Psoas muscle (tissue), 8 donors: ENCODE measurements around the gene USP51. TPM values are rescaled to one million over a fixed set of nuclear protein-coding genes. Genes with fewer than 3 reads are reported as not detected.
"Not testable (repeated sequence)": the region's sequence is repeated elsewhere in the genome, so short reads cannot be mapped to it uniquely, and the experiment has no call there.

Experiments
- ATAC-seq, 4 donors: fragments of 200-7000 bp; cut with Tn5 transposase; one replicate each; pipeline ENCODE4 v1.9.1; 2020; ENCODE audit warnings: moderate library complexity in 3 of 4, mild to moderate bottlenecking in 2 of 4
- DNase-seq, 2 donors: peaks; one replicate each; pipeline ENCODE4 v3.0.0-alpha.2; 2020
- H3K27ac ChIP-seq: fragments of 200-600 bp; one replicate; pipeline ENCODE4 v1.8.0; 2022
- H3K27me3 ChIP-seq, 3 donors: fragments of 200-600 bp in 1 of 3; one replicate each; pipeline versions ENCODE4 v1.6.1 to v1.8.0; 2013 to 2022; ENCODE audit warnings: low read length in 2 of 3, mild to moderate bottlenecking in 2 of 3, moderate library complexity in 1 of 3; ENCODE audit not compliant: insufficient read depth in 3 of 3
- H3K36me3 ChIP-seq, 2 donors: fragments of 200-600 bp in 1 of 2; one replicate each; pipeline versions ENCODE4 v1.6.1 to v1.8.0; 2013 to 2022; ENCODE audit warnings: low read depth in 1 of 2, mild to moderate bottlenecking in 1 of 2, moderate library complexity in 1 of 2; ENCODE audit not compliant: insufficient read depth in 1 of 2
- H3K4me1 ChIP-seq: fragments of 200-600 bp; one replicate; pipeline ENCODE4 v1.8.0; 2022
- H3K4me3 ChIP-seq: fragments of 200-600 bp; one replicate; pipeline ENCODE4 v1.8.0; 2022; ENCODE audit warnings: mild to moderate bottlenecking
- H3K9me3 ChIP-seq: fragments of 200-600 bp; one replicate; pipeline ENCODE4 v1.8.0; 2022
- WGBS, 3 donors: extraction: QIAGEN DNeasy Blood & Tissue Kit; methylation state at CpG; one replicate each; pipeline versions ENCODE4 v1.1.6 to v1.1.7; 2013; 5-methylcytosine and 5-hydroxymethylcytosine counted together
- intact Hi-C, 2 donors: fragments of 100-400 bp; cut with DNase I; formaldehyde crosslinking; loops; one replicate each; pipeline versions ENCODE4 v1.11.0 to v1.14.2; 2022
- polyA plus RNA-seq, 3 donors: library from polyadenylated mRNA; stranded (reverse); fragments of 200-250 nt; gene quantifications; one replicate each; pipeline ENCODE4 v1.2.3, GENCODE V29; 2013
- total RNA-seq, 4 donors: library from RNA; stranded (reverse); fragmentation: NEBNext Ultra II Directional in 2 of 4; extraction: Animal tissue kit (Norgen Biotek cat#: 25700) in 2 of 4; gene quantifications; one replicate each; pipeline versions ENCODE4 v1.2.1 to v1.2.4, GENCODE V29; 2021 to 2023
- TF ChIP-seq, protein P1 (sequence below): fragments of 200-600 bp; IDR thresholded peaks from one replicate; pipeline ENCODE4 v1.8.0; 2022; ENCODE audit warnings: antibody characterized with exemption
- donor health status: healthy with polysubstance abuse.
- donor health status: DM: no; HTN: no; CAD: no; lungs with moderate emphysema.
- donor health status: Bipolar disorder and iron deficiency.
- donor health status: healthy.
- donor health status: DM: yes; HTN: yes; CAD: no.
- donor health status: DM: no; HTN: no; CAD: no.
- donor health status: DM: no; HTN: no; CAD: no.
- donor health status: DM: yes; HTN: yes; CAD: no.

Gene USP51
- total and polyA plus RNA-seq, 7 donors: 0.07 to 1.2 (median 0.32) TPM

DNA sequence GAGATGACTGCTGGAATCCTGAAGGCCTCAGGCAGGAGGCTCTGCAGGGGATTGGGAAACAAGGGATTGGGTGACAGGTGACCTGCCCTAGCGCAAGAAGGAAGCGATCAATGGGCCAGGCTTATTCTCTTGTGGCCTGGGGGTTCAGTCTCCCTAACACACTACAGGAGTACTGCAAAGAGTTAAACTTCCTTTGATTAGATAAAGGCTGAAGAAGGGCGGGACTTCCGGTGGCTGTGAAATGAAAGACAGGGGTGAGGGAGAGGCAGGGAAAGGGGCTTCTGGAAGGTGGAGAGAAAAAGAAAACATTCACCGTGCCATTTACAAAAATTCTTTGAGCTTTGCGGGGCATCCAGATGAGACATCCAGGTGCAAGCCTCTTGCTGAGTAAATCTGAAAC lies 33.9 kb downstream of the USP51 start:
- H3K9me3 ChIP-seq, H3K36me3 ChIP-seq, ATAC-seq, H3K4me3 ChIP-seq, H3K4me1 ChIP-seq, DNase-seq, intact Hi-C loops, H3K27me3 ChIP-seq, H3K27ac ChIP-seq: not testable (repeated sequence)
- no CpG with 5 or more reads among the region's 6 CpGs for WGBS, 3 donors

DNA sequence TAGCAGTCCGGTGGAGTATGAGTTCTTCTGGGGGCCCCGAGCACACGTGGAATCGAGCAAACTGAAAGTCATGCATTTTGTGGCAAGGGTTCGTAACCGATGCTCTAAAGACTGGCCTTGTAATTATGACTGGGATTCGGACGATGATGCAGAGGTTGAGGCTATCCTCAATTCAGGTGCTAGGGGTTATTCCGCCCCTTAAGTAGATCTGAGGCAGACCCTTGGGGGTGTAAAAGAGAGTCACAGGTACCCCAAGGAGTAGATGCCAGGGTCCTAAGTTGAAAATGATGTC lies 36.9 kb downstream of the USP51 start:
- 0 to 43% (median 1%) methylated on average over 9 of the region's 9 CpGs for WGBS, 3 donors
- no peaks in the 10 kb centered on the region for H3K9me3 ChIP-seq
- H3K4me1 ChIP-seq: no peaks in the 10 kb centered on the region
- no peaks in the 10 kb centered on the region for H3K27me3 ChIP-seq
- H3K27ac ChIP-seq: no peak overlapping the region
- no peaks in the 10 kb centered on the region for H3K36me3 ChIP-seq
- H3K4me3 ChIP-seq: peak overlapping the region; percentile 76
- TF ChIP-seq, protein P1, sequence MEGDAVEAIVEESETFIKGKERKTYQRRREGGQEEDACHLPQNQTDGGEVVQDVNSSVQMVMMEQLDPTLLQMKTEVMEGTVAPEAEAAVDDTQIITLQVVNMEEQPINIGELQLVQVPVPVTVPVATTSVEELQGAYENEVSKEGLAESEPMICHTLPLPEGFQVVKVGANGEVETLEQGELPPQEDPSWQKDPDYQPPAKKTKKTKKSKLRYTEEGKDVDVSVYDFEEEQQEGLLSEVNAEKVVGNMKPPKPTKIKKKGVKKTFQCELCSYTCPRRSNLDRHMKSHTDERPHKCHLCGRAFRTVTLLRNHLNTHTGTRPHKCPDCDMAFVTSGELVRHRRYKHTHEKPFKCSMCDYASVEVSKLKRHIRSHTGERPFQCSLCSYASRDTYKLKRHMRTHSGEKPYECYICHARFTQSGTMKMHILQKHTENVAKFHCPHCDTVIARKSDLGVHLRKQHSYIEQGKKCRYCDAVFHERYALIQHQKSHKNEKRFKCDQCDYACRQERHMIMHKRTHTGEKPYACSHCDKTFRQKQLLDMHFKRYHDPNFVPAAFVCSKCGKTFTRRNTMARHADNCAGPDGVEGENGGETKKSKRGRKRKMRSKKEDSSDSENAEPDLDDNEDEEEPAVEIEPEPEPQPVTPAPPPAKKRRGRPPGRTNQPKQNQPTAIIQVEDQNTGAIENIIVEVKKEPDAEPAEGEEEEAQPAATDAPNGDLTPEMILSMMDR: no peak
- DNase-seq (no peak), ATAC-seq (no peak)
- intact Hi-C loops: no loop called here

DNA sequence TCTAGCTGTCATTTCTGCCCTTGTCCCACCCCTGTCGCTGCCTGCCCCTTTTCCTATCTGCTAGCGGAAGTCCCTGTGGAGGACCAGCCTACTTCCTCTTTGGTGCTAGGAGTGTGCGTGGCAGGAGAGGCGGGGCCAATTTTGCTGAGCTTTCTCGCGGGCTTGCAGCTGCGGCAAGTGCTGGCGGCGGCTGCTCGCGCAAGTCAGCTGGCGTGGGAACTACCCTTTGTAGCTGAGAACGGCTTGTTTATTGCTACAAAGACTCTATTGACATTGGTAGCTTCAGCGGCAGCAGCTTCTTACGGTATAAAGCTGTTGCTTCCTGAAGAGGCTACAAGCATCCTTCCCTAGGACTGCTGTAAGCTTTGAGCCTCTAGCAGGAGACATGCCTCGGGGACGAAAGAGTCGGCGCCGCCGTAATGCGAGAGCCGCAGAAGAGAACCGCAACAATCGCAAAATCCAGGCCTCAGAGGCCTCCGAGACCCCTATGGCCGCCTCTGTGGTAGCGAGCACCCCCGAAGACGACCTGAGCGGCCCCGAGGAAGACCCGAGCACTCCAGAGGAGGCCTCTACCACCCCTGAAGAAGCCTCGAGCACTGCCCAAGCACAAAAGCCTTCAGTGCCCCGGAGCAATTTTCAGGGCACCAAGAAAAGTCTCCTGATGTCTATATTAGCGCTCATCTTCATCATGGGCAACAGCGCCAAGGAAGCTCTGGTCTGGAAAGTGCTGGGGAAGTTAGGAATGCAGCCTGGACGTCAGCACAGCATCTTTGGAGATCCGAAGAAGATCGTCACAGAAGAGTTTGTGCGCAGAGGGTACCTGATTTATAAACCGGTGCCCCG lies 37.4 kb downstream of the USP51 start, which contains the start of gene MAGEH1:
Gene MAGEH1, plus strand, starts transcription at position 138 of the 843 bp plus-strand sequence. Its CDS starts 248 bp downstream, at position 386.
- no peaks in the 10 kb centered on the region for H3K4me1 ChIP-seq
- 0 to 31% (median 0%) methylated on average over 37 to 43 of the region's 43 CpGs for WGBS, 3 donors
- peak within 1 kb of the TSS; percentile 59 for H3K27ac ChIP-seq
- DNase-seq (peak; percentile 78 to 89), ATAC-seq (peak; percentile 94 to 99 (median 97))
- peak within 1 kb of the TSS; percentile 76 for H3K4me3 ChIP-seq
- TF ChIP-seq, protein P1: no peak
- intact Hi-C loops: no loop called here
- H3K27me3 ChIP-seq: no peaks in the 10 kb centered on the region
- H3K36me3 ChIP-seq: no peaks in the 10 kb centered on the region
- no peaks in the 10 kb centered on the region for H3K9me3 ChIP-seq

DNA sequence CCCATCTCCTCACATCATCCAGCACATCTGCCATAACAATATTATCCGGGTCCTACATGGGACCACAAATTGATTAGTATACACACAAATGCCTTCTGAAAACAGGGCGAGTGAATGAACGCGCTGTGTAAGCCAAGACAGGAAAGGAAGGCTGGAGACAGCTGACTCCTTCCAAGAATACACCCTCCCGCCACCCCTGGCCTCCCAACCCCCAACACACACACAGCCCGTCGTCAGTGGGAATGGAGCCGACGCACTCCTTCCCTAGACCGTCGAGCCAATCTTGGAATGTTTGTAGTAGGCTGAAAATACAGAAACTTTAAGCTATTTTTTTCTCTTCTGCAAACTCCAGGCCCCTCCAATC lies 38.0 kb downstream of the USP51 start:
- intact Hi-C loops: no loop called here
- peak; percentile 77 to 85 (median 82) for ATAC-seq
- TF ChIP-seq, protein P1: no peak

DNA sequence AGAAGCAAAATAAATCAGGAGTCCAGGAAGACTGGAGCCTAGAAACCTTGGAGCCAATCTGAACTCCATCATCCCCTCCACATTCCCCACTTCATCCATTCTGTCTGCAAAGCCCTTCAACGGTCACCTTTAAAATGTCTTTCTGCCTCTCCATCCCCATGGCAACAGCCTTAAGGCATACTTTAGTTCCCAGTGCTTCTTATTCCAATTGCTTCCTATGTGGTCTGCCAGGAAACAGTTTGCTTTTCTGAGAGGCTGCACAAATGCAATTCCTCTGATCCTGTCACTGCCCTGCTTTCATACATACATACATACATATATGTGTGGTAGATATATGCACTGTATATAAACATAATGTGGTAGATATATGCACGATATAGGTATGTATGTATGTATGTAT lies 38.5 kb downstream of the USP51 start:
- Histone ChIP-seq H3K4me1 (no peaks in the 10 kb centered on the region), H3K9me3 (no peaks in the 10 kb centered on the region), H3K36me3 (no peaks in the 10 kb centered on the region), H3K27me3 (peaks cover 0 to 2% (median 0%) of the 10 kb centered on the region in 3 donors), H3K4me3 (peak overlapping the region; percentile 76), H3K27ac (peak overlapping the region; percentile 59)
- WGBS, 3 donors: 23 to 65% (median 32%) methylated on average over 2 of the region's 2 CpGs
- DNase-seq: no peak
- ATAC-seq: no peak
- TF ChIP-seq, protein P1: no peak
- intact Hi-C loops: no loop called here

More for the DNA sequence above, 38.0 kb downstream of the USP51 start:
- no peaks in the 10 kb centered on the region for H3K36me3 ChIP-seq
- H3K27me3 ChIP-seq: no peaks in the 10 kb centered on the region
- no peaks in the 10 kb centered on the region for H3K4me1 ChIP-seq
- H3K27ac ChIP-seq: peak overlapping the region; percentile 59
- WGBS, 3 donors: 0 to 34% (median 1%) methylated on average over 11 of the region's 11 CpGs
- no peaks in the 10 kb centered on the region for H3K9me3 ChIP-seq
- DNase-seq: no peak
- H3K4me3 ChIP-seq: peak overlapping the region; percentile 76
